Subcutaneous adipose tissue (tissue), 4 donors: ENCODE data around the gene NSMCE3. TPM values are rescaled to one million over a fixed set of nuclear protein-coding genes. Genes with fewer than 3 reads are reported as not detected.

Experiments
- total RNA-seq, 4 donors: library from RNA; depleted of rRNA; stranded (reverse); fragments of >200 nt; gene quantifications; one replicate each; pipeline ENCODE4 v1.1.0, GENCODE V29; 2016
- TF ChIP-seq, protein P1 (sequence below): fragments of 450-650 bp; IDR thresholded peaks from one replicate; pipeline ENCODE4 v1.5.1; 2016; ENCODE audit warnings: low read depth, mild to moderate bottlenecking, control low read depth, antibody characterized with exemption, moderate library complexity

Gene NSMCE3
- total RNA-seq: 1 to 10 TPM; 6.6 to 8.6 (median 7.6) TPM

GRCh38 chr15:29269485-29270168 is at the start of gene NSMCE3:
Gene NSMCE3, minus strand, starts transcription at chr15:29269822. Its CDS starts 117 bp downstream, at chr15:29269705.
- TF ChIP-seq, protein P1, sequence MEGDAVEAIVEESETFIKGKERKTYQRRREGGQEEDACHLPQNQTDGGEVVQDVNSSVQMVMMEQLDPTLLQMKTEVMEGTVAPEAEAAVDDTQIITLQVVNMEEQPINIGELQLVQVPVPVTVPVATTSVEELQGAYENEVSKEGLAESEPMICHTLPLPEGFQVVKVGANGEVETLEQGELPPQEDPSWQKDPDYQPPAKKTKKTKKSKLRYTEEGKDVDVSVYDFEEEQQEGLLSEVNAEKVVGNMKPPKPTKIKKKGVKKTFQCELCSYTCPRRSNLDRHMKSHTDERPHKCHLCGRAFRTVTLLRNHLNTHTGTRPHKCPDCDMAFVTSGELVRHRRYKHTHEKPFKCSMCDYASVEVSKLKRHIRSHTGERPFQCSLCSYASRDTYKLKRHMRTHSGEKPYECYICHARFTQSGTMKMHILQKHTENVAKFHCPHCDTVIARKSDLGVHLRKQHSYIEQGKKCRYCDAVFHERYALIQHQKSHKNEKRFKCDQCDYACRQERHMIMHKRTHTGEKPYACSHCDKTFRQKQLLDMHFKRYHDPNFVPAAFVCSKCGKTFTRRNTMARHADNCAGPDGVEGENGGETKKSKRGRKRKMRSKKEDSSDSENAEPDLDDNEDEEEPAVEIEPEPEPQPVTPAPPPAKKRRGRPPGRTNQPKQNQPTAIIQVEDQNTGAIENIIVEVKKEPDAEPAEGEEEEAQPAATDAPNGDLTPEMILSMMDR: no peak

DNA sequence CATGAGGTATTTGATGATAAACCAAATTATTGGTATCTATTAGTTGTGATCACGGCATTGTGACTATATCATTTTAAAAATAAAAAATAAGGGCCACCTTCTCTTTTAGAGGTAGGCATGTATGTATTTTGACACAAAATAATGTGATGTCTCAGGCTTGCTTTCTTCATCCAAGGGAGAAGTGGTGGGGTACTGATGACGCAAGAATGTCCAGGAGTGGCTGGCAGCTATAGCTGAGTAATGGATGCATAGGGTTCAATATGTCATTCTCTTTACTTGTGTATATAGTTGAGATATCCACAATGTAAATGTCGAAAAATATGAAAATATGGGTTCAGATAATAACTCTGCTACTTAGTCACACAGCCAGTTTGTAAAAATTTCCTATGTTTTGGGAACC is 46.8 kb upstream of the NSMCE3 start:
- TF ChIP-seq, protein P1: no peak

DNA sequence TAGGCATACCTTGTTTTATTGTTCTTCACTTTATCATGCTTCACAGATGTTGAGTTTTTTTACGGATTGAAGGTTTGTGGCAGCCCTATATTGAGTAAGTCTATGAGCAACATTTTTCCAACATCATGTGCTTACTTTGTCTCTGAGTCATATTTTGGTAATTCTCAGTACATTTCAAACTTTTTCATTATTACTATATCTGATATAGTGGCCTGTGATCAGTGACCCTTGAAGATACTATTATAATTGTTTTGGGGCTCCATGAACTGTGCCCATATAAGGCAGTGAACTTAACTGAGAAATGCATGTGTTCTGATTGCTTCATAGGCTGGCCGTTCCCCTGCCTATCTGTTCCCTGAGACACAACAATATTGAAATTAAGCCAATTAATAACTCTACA is 42.8 kb upstream of the NSMCE3 start:
- TF ChIP-seq, protein P1: no peak

GRCh38 chr15:29311696-29312095 is 42.1 kb upstream of the NSMCE3 start:
- TF ChIP-seq, protein P1: no peak

- TF ChIP-seq, protein P1: no peak
These were observed 39.5 kb upstream of the NSMCE3 start for GRCh38 chr15:29309139-29309538.

- TF ChIP-seq, protein P1: no peak
These were observed 38.7 kb upstream of the NSMCE3 start for GRCh38 chr15:29308299-29308698.

GRCh38 chr15:29305556-29305955 is 35.9 kb upstream of the NSMCE3 start:
- TF ChIP-seq, protein P1: no peak
